ENCODE measurements around the gene KLK10.

DNA sequence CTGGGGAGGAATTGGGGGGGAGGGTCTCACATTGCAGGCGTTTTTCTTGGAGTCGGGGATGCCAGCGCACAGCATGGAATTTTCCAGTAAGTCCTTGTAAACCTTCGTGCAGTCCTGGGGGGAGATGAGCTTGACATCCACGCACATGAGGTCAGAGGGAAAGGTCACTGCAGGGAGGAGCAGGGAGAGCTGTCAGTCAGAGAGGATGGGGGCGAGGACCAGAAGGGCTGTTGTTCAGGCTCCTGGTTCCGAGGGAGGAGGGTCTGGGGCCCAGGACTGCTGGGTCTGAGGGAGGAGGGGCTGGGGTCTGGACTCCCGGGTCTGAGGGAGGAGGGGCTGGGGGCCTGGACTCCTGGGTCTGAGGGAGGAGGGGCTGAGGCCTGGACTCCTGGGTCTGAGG lies 39.8 kb downstream of the KLK10 start:
- TF ChIP-seq POLR2A (IDR thresholded peaks at IDR 0.05) = no peak
- TF ChIP-seq, protein P1, sequence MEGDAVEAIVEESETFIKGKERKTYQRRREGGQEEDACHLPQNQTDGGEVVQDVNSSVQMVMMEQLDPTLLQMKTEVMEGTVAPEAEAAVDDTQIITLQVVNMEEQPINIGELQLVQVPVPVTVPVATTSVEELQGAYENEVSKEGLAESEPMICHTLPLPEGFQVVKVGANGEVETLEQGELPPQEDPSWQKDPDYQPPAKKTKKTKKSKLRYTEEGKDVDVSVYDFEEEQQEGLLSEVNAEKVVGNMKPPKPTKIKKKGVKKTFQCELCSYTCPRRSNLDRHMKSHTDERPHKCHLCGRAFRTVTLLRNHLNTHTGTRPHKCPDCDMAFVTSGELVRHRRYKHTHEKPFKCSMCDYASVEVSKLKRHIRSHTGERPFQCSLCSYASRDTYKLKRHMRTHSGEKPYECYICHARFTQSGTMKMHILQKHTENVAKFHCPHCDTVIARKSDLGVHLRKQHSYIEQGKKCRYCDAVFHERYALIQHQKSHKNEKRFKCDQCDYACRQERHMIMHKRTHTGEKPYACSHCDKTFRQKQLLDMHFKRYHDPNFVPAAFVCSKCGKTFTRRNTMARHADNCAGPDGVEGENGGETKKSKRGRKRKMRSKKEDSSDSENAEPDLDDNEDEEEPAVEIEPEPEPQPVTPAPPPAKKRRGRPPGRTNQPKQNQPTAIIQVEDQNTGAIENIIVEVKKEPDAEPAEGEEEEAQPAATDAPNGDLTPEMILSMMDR (IDR thresholded peaks at IDR 0.05) = no peak

All from gastroesophageal sphincter (tissue), 3 donors.